ENCODE data around the gene TNFSF4. TPM values are rescaled to one million over a fixed set of nuclear protein-coding genes. Genes with fewer than 3 reads are reported as not detected.

TNFSF4 gene
- total and polyA plus RNA-seq, 2 experiments from 2014 or later: 4.2 to 4.8 TPM

- no peaks in the 10 kb centered on the region for H3K9me3 ChIP-seq (ENCODE audit: low read depth)
- H3K4me3 ChIP-seq: no peak overlapping the region
- H3K9me2 ChIP-seq (ENCODE audit: insufficient read depth): no peaks in the 10 kb centered on the region
- no peaks in the 10 kb centered on the region for H3K36me3 ChIP-seq (ENCODE audit: low read depth)
- no peaks in the 10 kb centered on the region for H3K79me2 ChIP-seq (ENCODE audit: insufficient read depth)
- H3K4me1 ChIP-seq (ENCODE audit: insufficient read depth): no peaks in the 10 kb centered on the region
- no peak overlapping the region for H2AFZ ChIP-seq
- H3K27me3 ChIP-seq (replicated peaks; ENCODE audit: insufficient read depth): no peaks in the 10 kb centered on the region
- no peak for TF ChIP-seq EZH2 (IDR thresholded peaks at IDR 0.05; ENCODE audit: insufficient read depth, poor library complexity, severe bottlenecking)
- no peak overlapping the region for H3K4me2 ChIP-seq (ENCODE audit: unreplicated experiment)
- H3K9ac ChIP-seq: no peak overlapping the region
- in situ Hi-C loops (cut with MboI): no loop called here
- H3K27ac ChIP-seq: no peak overlapping the region
- no peaks in the 10 kb centered on the region for H3F3A ChIP-seq (ENCODE audit: insufficient read depth)
- 55 to 62% methylated on average over 1 of the region's 1 CpG for WGBS, 2 experiments (ENCODE audit: low coverage in 1 of 2, low lambda C conversion rate in 2 of 2, missing lambda C conversion rate in 2 of 2)
- DNase-seq: no peak
- no peaks in the 10 kb centered on the region for H4K20me1 ChIP-seq (ENCODE audit: insufficient read depth)
Measured at GRCh38 chr1:173220157-173220556, 13.0 kb upstream of the TNFSF4 start.

GRCh38 chr1:173213665-173214064 is 6.5 kb upstream of the TNFSF4 start:
- H3K4me2 ChIP-seq (ENCODE audit: unreplicated experiment): no peak overlapping the region
- no peaks in the 10 kb centered on the region for H3K79me2 ChIP-seq (ENCODE audit: insufficient read depth)
- no peak overlapping the region for H3K9ac ChIP-seq
- H3K27me3 ChIP-seq (replicated peaks; ENCODE audit: insufficient read depth): no peaks in the 10 kb centered on the region
- no peak for DNase-seq
- TF ChIP-seq EZH2 (IDR thresholded peaks at IDR 0.05; ENCODE audit: insufficient read depth, poor library complexity, severe bottlenecking): no peak
- TF ChIP-seq EZH2phosphoT487 (IDR thresholded peaks at IDR 0.05; ENCODE audit: insufficient read depth, low read depth): no peak
- whole genome bisulfite sequencing, 2 experiments (ENCODE audit: low coverage in 1 of 2, low lambda C conversion rate in 2 of 2, missing lambda C conversion rate in 2 of 2): 87 to 92% methylated on average over 1 of the region's 1 CpG
- H3K9me2 ChIP-seq (ENCODE audit: insufficient read depth): no peaks in the 10 kb centered on the region
- no peaks in the 10 kb centered on the region for H3K36me3 ChIP-seq (ENCODE audit: low read depth)
- no peak overlapping the region for H3K27ac ChIP-seq
- in situ Hi-C loops (cut with MboI): no loop called here
- no peak overlapping the region for H2AFZ ChIP-seq
- no peak overlapping the region for H3K4me3 ChIP-seq
- H4K20me1 ChIP-seq (ENCODE audit: insufficient read depth): no peaks in the 10 kb centered on the region
- H3K4me1 ChIP-seq (ENCODE audit: insufficient read depth): no peaks in the 10 kb centered on the region
- no peaks in the 10 kb centered on the region for H3F3A ChIP-seq (ENCODE audit: insufficient read depth)
- H3K9me3 ChIP-seq (ENCODE audit: low read depth): no peaks in the 10 kb centered on the region

DNA sequence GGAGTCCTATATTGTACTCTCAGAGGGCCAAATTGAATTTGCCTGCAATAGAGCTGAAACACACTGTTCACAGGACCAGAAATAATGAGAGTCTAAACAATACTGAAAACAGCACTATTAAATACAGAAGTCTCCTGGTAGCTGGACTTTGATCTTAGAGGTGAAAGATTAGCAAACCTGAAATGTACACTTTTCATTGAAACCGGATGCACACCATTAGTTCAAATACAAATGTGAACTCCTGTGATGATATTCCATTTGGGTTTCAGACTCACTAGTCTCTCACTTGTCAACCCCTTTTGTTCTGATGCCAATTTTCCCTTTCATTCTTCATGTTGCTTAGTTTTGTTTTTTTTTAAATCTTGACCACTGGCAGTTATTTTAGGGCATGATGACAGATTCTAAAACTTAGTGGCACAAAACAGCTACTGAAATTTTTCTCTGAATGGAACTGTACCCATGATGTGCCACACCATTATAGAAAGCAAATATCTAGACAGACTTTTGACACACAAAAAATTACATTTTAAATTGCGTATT is 5.9 kb upstream of the TNFSF4 start:
- Histone ChIP-seq H3K9me3 (ENCODE audit: low read depth) (no peaks in the 10 kb centered on the region), H3K4me2 (ENCODE audit: unreplicated experiment) (no peak overlapping the region), H3F3A (ENCODE audit: insufficient read depth) (no peaks in the 10 kb centered on the region), H3K4me3 (no peak overlapping the region), H3K4me1 (ENCODE audit: insufficient read depth) (peaks cover 5% of the 10 kb centered on the region; the same call in 1 of the 2 replicates), H3K27ac (no peak overlapping the region), H3K27me3 (replicated peaks; ENCODE audit: insufficient read depth) (no peaks in the 10 kb centered on the region), H2AFZ (no peak overlapping the region), H3K36me3 (ENCODE audit: low read depth) (no peaks in the 10 kb centered on the region), H3K9me2 (ENCODE audit: insufficient read depth) (no peaks in the 10 kb centered on the region), H4K20me1 (ENCODE audit: insufficient read depth) (no peaks in the 10 kb centered on the region), H3K79me2 (ENCODE audit: insufficient read depth) (no peaks in the 10 kb centered on the region), H3K9ac (no peak overlapping the region)
- no peak for DNase-seq
- no peak for TF ChIP-seq EZH2phosphoT487 (IDR thresholded peaks at IDR 0.05; ENCODE audit: insufficient read depth, low read depth)
- no peak for TF ChIP-seq EZH2 (IDR thresholded peaks at IDR 0.05; ENCODE audit: insufficient read depth, poor library complexity, severe bottlenecking)
- 95 to 96% methylated on average over 2 of the region's 2 CpGs for WGBS, 2 experiments (ENCODE audit: low coverage in 1 of 2, low lambda C conversion rate in 2 of 2, missing lambda C conversion rate in 2 of 2)
- in situ Hi-C loops (cut with MboI): no loop called here

- Histone ChIP-seq H3K4me1 (ENCODE audit: insufficient read depth) (peaks cover 26% of the 10 kb centered on the region), H3K79me2 (ENCODE audit: insufficient read depth) (no peaks in the 10 kb centered on the region), H4K20me1 (ENCODE audit: insufficient read depth) (no peaks in the 10 kb centered on the region), H3K9ac (no peak overlapping the region), H3K4me2 (ENCODE audit: unreplicated experiment) (no peak overlapping the region), H3F3A (ENCODE audit: insufficient read depth) (no peaks in the 10 kb centered on the region; the same call in 1 of the 2 replicates), H3K27ac (no peak overlapping the region), H3K9me2 (ENCODE audit: insufficient read depth) (no peaks in the 10 kb centered on the region), H3K27me3 (replicated peaks; ENCODE audit: insufficient read depth) (no peaks in the 10 kb centered on the region), H3K4me3 (no peak overlapping the region), H3K36me3 (ENCODE audit: low read depth) (no peaks in the 10 kb centered on the region), H2AFZ (no peak overlapping the region), H3K9me3 (ENCODE audit: low read depth) (no peaks in the 10 kb centered on the region)
- TF ChIP-seq EZH2phosphoT487 (IDR thresholded peaks at IDR 0.05; ENCODE audit: insufficient read depth, low read depth) (no peak), EZH2 (IDR thresholded peaks at IDR 0.05; ENCODE audit: insufficient read depth, poor library complexity, severe bottlenecking) (no peak)
- in situ Hi-C loops (cut with MboI): no loop called here
- DNase-seq: no peak
- 97 to 100% methylated on average over 1 of the region's 1 CpG for WGBS, 2 experiments (ENCODE audit: low coverage in 1 of 2, low lambda C conversion rate in 2 of 2, missing lambda C conversion rate in 2 of 2)
Measured at GRCh38 chr1:173210716-173211231, 3.6 kb upstream of the TNFSF4 start.
